Left lung (tissue), 10 donors: ENCODE results near the gene ILF3. TPM values are rescaled to one million over a fixed set of nuclear protein-coding genes. Genes with fewer than 3 reads are reported as not detected.

ENCODE experiments used
- ATAC-seq: fragments of 200-7000 bp; cut with Tn5 transposase; one replicate; pipeline ENCODE4 v1.9.1; 2020; ENCODE audit warnings: moderate library complexity
- DNase-seq, 4 donors: peaks; one replicate each; pipeline ENCODE4 v3.0.0-alpha.2; 2013 to 2020
- H3K27ac ChIP-seq, 2 donors: fragments of 200-600 bp; sonication (generic) in 1 of 2; one replicate each; pipeline versions ENCODE4 v1.5.0 to v1.8.0; 2020 to 2021
- H3K27me3 ChIP-seq, 2 donors: fragments of 200-600 bp; sonication (generic) in 1 of 2; one replicate each; pipeline versions ENCODE4 v1.5.0 to v1.8.0; 2020 to 2021
- H3K36me3 ChIP-seq, 2 donors: fragments of 200-600 bp; sonication (generic) in 1 of 2; one replicate each; pipeline versions ENCODE4 v1.5.0 to v1.8.0; 2020 to 2021
- H3K4me1 ChIP-seq, 2 donors: fragments of 200-600 bp; one replicate each; pipeline ENCODE4 v1.8.0; 2021
- H3K4me3 ChIP-seq, 2 donors: fragments of 200-600 bp; sonication (generic) in 1 of 2; one replicate each; pipeline versions ENCODE4 v1.5.0 to v1.8.0; 2020 to 2021; ENCODE audit warnings: mild to moderate bottlenecking in 1 of 2
- H3K9me3 ChIP-seq, 2 donors: fragments of 200-600 bp; sonication (generic) in 1 of 2; one replicate each; pipeline versions ENCODE4 v1.5.0 to v1.8.0; 2020 to 2021
- CTCF ChIP-seq, 2 donors: fragments of 200-600 bp; sonication (generic) in 1 of 2; IDR thresholded peaks; one replicate each; pipeline versions ENCODE4 v1.5.0 to v1.8.0; 2021; ENCODE audit warnings: antibody characterized with exemption in 2 of 2
- intact Hi-C, 2 donors: fragments of 100-400 bp; cut with DNase I; formaldehyde crosslinking; loops; one replicate each; pipeline versions ENCODE4 v1.11.2 to v1.14.2; 2022
- polyA plus RNA-seq, 6 donors: library from polyadenylated mRNA; unstranded; fragments of 120-200 nt; gene quantifications; one replicate each; pipeline ENCODE4 v1.2.1, GENCODE V29; 2013; ENCODE audit not compliant: insufficient read length in 6 of 6
- total RNA-seq, 2 donors: library from RNA; stranded (reverse); fragmentation: NEBNext Ultra II Directional; extraction: Animal tissue kit (Norgen Biotek cat#: 25700); gene quantifications; one replicate each; pipeline ENCODE4 v1.2.1, GENCODE V29; 2021
- donor health status: DM: no; HTN: yes; CAD: no.
- donor health status: DM: no; HTN: no; CAD: no.

The ILF3 gene
- total and polyA plus RNA-seq, 8 donors = 161 to 357 (median 298) TPM

GRCh38 chr19:10726268-10726667, 72.1 kb downstream of the ILF3 start:
- peaks cover 0 to 36% of the 10 kb centered on the region in 2 donors for H3K36me3 ChIP-seq
- no peak overlapping the region for H3K4me3 ChIP-seq
- DNase-seq (no peak), ATAC-seq (no peak)
- no peaks in the 10 kb centered on the region for H3K9me3 ChIP-seq
- peaks cover 8 to 99% of the 10 kb centered on the region in 2 donors for H3K4me1 ChIP-seq
- H3K27ac ChIP-seq = no peak overlapping the region
- intact Hi-C loops = no loop called here
- TF ChIP-seq CTCF (IDR thresholded peaks at IDR 0.05) = no peak
- H3K27me3 ChIP-seq = no peaks in the 10 kb centered on the region

- no peak for TF ChIP-seq CTCF (IDR thresholded peaks at IDR 0.05)
- no peaks in the 10 kb centered on the region for H3K9me3 ChIP-seq
- DNase-seq (no peak), ATAC-seq (no peak)
- H3K4me3 ChIP-seq = no peak overlapping the region
- intact Hi-C loops = no loop called here
- H3K27me3 ChIP-seq = no peaks in the 10 kb centered on the region
- H3K27ac ChIP-seq = peak overlapping the region; percentile 7 to 92
- peaks cover 0 to 27% of the 10 kb centered on the region in 2 donors for H3K36me3 ChIP-seq
- H3K4me1 ChIP-seq = peaks cover 8 to 99% of the 10 kb centered on the region in 2 donors
These were observed 73.6 kb downstream of the ILF3 start for GRCh38 chr19:10727685-10728201.

- H3K36me3 ChIP-seq = peaks cover 0 to 11% of the 10 kb centered on the region in 2 donors
- DNase-seq (peak in 1 of 4 donors; percentile 66), ATAC-seq (peak; percentile 13)
- H3K9me3 ChIP-seq = no peaks in the 10 kb centered on the region
- intact Hi-C loops = no loop called here
- no peak for TF ChIP-seq CTCF (IDR thresholded peaks at IDR 0.05)
- H3K4me1 ChIP-seq = peaks cover 8 to 93% of the 10 kb centered on the region in 2 donors
- H3K27me3 ChIP-seq = no peaks in the 10 kb centered on the region
- H3K4me3 ChIP-seq = no peak overlapping the region
- H3K27ac ChIP-seq = peak overlapping the region; percentile 76 to 92
These were observed 75.3 kb downstream of the ILF3 start for GRCh38 chr19:10729411-10729810.

- DNase-seq = no peak
- intact Hi-C loops = no loop called here
- Histone ChIP-seq H3K27ac (peak overlapping the region; percentile 76 to 92), H3K36me3 (no peaks in the 10 kb centered on the region), H3K4me3 (no peak overlapping the region), H3K27me3 (no peaks in the 10 kb centered on the region), H3K4me1 (peaks cover 12 to 92% of the 10 kb centered on the region in 2 donors), H3K9me3 (no peaks in the 10 kb centered on the region)
- no peak for TF ChIP-seq CTCF (IDR thresholded peaks at IDR 0.05)
- peak; percentile 28 for ATAC-seq
These were observed 76.8 kb downstream of the ILF3 start for GRCh38 chr19:10730932-10731331.

GRCh38 chr19:10735741-10736140, 81.6 kb downstream of the ILF3 start:
- H3K4me1 ChIP-seq = peaks cover 23 to 91% of the 10 kb centered on the region in 2 donors
- intact Hi-C loops = no loop called here
- H3K36me3 ChIP-seq = no peaks in the 10 kb centered on the region
- DNase-seq (no peak), ATAC-seq (no peak)
- H3K27ac ChIP-seq = no peak overlapping the region
- H3K9me3 ChIP-seq = no peaks in the 10 kb centered on the region
- no peak overlapping the region for H3K4me3 ChIP-seq
- no peak for TF ChIP-seq CTCF (IDR thresholded peaks at IDR 0.05)
- H3K27me3 ChIP-seq = no peaks in the 10 kb centered on the region
